TTC549 (cell line): ENCODE results near the gene DGUOK.
A peak's percentile ranks its signal among the peaks of the same experiment; 100 is the strongest.
"Not testable (repeated sequence)": the region's sequence is repeated elsewhere in the genome, so short reads cannot be mapped to it uniquely, and the experiment has no call there.

Experiments
- FAIRE-seq: peaks from 2 replicates; lab custom pipeline; 2012; peaks lifted over from hg19 to GRCh38; lab: Jason Lieb, UNC

DGUOK gene

GRCh38 chr2:73901143-73901542 lies 25.5 kb upstream of the DGUOK start:
- no peak for FAIRE-seq

DNA sequence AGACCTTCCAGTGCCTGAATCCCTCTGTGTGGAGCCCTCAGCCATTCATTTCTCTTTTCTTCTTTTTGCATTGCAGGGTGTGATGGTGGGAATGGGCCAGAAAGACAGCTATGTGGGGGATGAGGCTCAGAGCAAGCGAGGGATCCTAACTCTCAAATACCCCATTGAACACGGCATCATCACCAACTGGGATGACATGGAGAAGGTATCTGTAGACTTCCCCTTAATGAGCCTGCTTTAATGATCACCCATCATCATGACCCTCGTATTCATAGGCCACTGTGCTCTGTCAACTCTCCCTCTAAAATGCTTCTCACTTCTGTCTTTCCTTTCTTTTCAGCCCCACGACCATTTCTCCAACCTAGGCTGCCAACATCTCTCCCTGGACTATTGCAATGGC lies 24.4 kb upstream of the DGUOK start:
- no peak for FAIRE-seq

GRCh38 chr2:73903313-73903712 lies 23.4 kb upstream of the DGUOK start:
- FAIRE-seq, result no peak

- FAIRE-seq, result not testable (repeated sequence)
Observed at GRCh38 chr2:73903949-73904613, 22.6 kb upstream of the DGUOK start.

- peak; percentile 39 for FAIRE-seq
Observed at GRCh38 chr2:73904952-73905351, 21.7 kb upstream of the DGUOK start.

DNA sequence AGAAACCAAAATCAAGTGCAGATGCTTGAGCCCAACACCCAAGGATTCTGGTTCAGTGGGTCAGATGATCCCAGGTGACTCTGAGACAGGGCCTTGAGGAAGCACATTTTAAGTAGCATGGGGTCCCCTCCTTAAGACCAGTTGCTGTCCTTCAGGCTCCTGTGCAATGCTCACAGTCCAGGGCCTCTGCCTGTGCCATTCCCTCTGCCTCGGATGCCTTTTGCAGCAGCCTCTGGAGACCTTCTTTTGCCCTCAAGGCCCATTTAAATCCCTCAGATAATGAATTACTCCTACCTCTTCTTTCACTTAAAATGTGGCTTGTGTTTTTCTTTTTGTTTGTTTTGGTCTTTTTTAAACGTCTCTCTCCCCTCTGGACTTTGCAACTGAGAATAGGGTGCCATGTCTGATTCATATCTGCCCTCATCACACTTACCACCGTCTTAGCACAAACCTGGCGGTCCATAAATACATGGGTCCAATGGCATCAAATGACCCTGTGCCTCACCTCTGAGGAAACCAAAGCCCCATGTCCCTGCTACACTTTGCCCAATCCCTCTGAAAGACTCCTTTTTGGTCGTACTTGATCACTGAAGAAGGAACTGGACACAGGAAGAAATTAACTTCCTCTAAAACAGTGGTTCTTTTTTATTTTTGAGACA lies 19.7 kb upstream of the DGUOK start:
- no peak for FAIRE-seq

GRCh38 chr2:73907840-73908452 lies 18.7 kb upstream of the DGUOK start:
- FAIRE-seq, result no peak

GRCh38 chr2:73908689-73909652 lies 17.7 kb upstream of the DGUOK start:
- no peak for FAIRE-seq

- FAIRE-seq, result no peak
Observed at GRCh38 chr2:73910873-73911547, 15.7 kb upstream of the DGUOK start.

DNA sequence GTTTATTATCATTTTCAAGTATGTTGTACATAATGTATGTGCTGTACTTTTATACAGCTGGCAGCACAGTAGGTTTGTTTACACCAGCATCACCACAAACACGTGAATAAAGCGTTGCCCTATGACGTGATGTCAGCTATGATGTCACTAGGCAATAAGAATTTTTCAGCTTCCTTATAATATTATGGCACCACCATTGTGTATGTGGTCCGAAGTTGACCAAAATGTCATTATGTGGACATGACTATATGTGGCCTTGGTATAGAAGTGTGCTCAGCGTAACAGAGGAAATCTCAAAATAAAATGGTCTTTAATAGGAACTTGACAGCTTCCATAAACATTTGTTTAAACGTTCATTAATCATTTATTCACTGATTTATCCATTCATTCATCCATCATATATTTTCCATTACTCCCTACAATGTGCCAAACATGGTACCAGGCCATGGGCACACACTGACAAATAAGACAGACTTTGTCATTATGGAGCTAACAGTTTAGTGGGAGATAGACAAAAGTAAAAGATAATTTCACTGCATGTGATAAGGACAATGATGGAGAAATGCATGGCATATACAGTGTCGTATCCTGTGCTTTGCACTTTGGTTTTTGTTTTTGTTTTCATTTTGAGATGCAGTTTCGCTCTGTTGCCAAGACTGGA lies 15.0 kb upstream of the DGUOK start:
- FAIRE-seq, result no peak

DNA sequence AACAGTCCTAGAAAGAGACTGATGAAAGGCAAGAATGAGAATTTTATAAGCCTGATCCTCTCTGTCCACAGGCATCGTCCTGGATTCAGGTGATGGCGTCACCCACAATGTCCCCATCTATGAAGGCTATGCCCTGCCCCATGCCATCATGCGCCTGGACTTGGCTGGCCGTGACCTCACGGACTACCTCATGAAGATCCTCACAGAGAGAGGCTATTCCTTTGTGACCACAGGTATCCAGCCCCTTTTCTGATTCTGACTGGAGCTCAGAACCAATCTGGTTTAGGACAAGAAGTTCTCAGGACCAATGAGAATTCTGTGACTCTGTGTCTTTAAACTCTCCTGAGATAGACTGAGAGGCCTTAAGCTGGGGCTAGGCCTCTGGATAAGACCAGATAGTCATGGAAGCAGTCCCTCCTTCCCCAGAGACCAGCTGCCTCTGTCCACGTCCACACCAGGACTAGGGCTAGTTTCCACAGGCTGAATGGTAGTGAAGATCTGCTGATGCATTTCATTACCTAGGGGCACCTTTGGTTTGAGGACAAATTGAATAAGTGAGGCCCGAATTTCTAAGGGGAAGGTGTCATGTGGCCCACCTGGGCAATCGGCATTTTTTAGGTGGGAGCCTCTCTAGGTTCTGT lies 13.1 kb upstream of the DGUOK start:
- no peak for FAIRE-seq

DNA sequence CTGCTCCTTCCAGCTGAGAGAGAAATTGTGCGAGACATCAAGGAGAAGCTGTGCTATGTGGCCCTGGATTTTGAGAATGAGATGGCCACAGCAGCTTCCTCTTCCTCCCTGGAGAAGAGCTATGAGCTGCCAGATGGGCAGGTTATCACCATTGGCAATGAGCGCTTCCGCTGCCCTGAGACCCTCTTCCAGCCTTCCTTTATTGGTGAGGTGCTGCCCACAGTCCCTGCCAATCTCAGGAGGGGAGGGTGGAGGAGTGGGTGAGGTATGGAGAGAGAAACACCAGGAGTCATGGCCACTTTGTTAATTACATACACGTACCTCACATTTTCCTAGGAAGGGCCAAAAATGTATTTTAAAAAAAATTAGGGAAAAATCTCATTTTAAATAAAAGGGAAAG lies 12.0 kb upstream of the DGUOK start:
- FAIRE-seq, result no peak

- no peak for FAIRE-seq
Observed at GRCh38 chr2:73915437-73915993, 11.2 kb upstream of the DGUOK start.

DNA sequence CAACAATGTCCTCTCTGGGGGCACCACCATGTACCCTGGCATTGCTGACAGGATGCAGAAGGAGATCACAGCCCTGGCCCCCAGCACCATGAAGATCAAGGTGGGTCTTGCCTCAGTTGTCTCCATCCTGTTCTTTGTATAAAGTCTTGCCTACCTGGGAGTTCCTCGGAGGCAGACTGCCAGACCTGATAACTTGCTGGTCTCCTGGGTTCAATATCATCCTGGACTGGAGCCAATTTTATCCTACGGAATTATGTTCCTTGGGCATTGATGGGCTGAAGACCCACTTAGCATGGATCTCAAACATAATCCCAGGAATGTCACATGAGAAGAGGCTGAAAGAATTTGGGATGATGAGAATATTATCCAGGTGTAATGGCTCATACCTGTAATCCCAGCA lies 10.0 kb upstream of the DGUOK start:
- FAIRE-seq, result no peak

DNA sequence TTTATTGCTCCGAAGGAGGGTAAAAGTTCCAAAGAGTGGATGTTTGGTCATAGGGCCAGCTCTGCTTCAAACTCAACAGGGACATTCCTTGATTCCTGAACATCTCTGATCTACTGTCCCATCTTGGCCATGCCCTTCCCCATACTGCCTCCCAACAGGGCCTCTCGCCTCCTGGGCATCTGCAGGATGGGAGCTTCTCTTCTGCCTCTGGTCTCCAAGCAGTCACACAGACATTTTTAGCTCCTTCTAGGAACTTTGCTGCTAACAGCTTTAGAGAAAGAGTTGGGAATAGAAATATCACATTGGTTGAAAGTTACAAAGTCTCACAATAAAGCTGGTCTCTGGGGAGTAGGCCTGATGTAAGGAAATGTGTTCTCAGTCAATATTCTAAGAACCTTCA lies 9.4 kb upstream of the DGUOK start:
- no peak for FAIRE-seq

GRCh38 chr2:73917696-73918207 lies 8.9 kb upstream of the DGUOK start:
- no peak for FAIRE-seq

DNA sequence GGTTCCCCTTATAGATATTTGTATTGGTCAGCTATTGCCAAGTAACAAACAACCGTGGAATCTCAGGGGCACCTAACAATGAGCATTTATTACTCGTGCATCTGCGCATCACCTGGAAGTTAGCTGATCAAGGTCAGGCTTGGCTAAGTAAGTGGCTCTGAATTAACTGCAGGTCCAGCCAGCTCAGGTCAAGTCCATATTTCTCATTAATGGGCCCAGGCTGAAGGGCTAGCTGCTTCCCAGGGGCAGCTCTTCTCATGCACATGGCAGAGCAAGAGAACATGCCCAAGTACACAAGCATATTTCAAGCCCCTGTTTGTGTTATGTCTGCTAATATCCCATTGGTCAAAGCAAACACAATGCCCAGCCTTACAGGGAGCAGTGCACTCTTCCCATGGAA lies 7.8 kb upstream of the DGUOK start:
- FAIRE-seq, result no peak

GRCh38 chr2:73919596-73920228 lies 7.0 kb upstream of the DGUOK start:
- no peak for FAIRE-seq

DNA sequence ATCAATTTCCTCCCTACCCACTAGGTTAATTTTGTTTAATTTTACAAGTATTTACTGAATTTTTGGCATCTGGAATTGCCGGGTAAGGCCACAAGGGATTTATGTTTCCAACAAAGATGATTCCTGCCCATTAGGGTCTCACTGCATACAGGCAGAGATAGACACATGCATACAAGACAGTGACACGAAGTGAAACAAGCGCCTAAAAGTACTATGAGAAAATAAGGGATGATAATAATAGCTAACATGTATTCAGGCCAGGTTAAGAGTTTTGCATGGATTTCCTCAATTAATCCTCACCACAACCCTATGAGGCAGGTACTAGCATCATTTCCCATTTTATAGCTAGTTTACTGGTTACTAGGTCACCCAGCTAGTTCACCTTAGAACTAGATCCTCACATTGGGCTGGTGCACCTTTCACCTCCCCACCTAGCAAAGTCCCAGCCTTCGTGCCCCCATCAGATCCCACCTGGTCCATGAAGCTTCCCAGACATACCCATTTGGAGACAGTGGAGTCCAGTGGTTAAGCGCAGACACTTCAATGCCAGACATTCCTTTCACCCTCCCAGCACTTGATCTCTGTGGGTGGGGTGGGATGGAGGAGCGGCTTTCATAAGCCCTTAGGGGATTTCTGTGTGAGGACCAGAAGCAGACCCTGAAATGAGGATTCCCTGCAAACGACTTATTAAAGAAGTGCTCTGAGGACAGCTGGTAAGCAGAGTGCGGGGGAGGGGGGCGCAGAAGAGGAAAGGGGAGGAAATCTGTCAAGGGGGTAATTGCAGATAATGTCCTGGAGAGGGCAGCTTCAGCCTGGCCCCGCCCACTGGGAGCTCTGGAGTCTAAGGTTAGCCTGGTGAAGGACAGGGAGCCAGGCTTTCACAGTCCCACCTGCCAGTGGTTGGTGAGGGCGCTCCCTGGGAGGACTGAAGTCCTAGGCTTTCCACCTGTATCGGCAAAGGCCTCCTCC lies 5.8 kb upstream of the DGUOK start:
- FAIRE-seq, result no peak
